Keratinocyte (primary cell): Measurements from ENCODE around the gene LGR6.

ENCODE experiments used
- CTCF ChIP-seq, 3 experiments: IDR thresholded peaks in 1 of 3; conservative IDR thresholded peaks in 1 of 3; optimal IDR thresholded peaks in 1 of 3; 2 replicates in 2 of 3; 3 replicates in 1 of 3; pipeline versions ENCODE3 to v1.5.1; 2011; ENCODE audit warnings: low read length in 3 of 3, mild to moderate bottlenecking in 3 of 3, moderate library complexity in 2 of 3, control low read depth in 1 of 3, inconsistent platforms in 1 of 3; ENCODE audit not compliant: insufficient read depth in 2 of 3; ENCODE audit errors: extremely low read depth in 1 of 3
- EZH2 ChIP-seq: IDR thresholded peaks from one replicate; pipeline ENCODE4 v1.6.1; 2012; ENCODE audit warnings: inconsistent platforms, mild to moderate bottlenecking, low read length, moderate library complexity

GRCh38 chr1:202214089-202214843, 20.7 kb downstream of the LGR6 start:
- TF ChIP-seq CTCF (optimal IDR thresholded peaks at IDR 0.05 in 1 of 3, IDR thresholded peaks at IDR 0.05 in 1 of 3, conservative IDR thresholded peaks at IDR 0.05 in 1 of 3; ENCODE audit: extremely low read depth in 1 of 3, insufficient read depth in 2 of 3, low read length in 3 of 3) = no peak
- TF ChIP-seq EZH2 = no peak
